Measurements from ENCODE around the gene NCKAP5.

The NCKAP5 gene

GRCh38 chr2:133486771-133487191, 81.5 kb downstream of the NCKAP5 start:
- Histone ChIP-seq H3K27ac (ENCODE audit: low read length) (no peak overlapping the region), H3K4me1 (ENCODE audit: insufficient read depth, low read length) (no peaks in the 10 kb centered on the region), H4K20me1 (ENCODE audit: insufficient read depth, low read length) (no peaks in the 10 kb centered on the region), H3K27me3 (ENCODE audit: insufficient read depth, low read length, poor library complexity) (no peaks in the 10 kb centered on the region), H2AFZ (ENCODE audit: low read depth, low read length) (no peak overlapping the region), H3K79me2 (ENCODE audit: insufficient read depth, low read length) (no peaks in the 10 kb centered on the region), H3K9me3 (ENCODE audit: insufficient read depth, low read length, severe bottlenecking) (no peaks in the 10 kb centered on the region), H3K36me3 (ENCODE audit: insufficient read depth, low read length) (no peaks in the 10 kb centered on the region), H3K9ac (ENCODE audit: low read depth, low read length) (no peak overlapping the region), H3K4me3 (ENCODE audit: low read depth in 1 of 2, low read length in 2 of 2) (no peak overlapping the region), H3K4me2 (ENCODE audit: insufficient read depth, low read length) (no peak overlapping the region)
- DNase-seq (no peak), ATAC-seq (ENCODE audit: insufficient read depth, low read depth) (no peak)
- TF ChIP-seq CTCF (IDR thresholded peaks at IDR 0.05; ENCODE audit: borderline replicate concordance, extremely low read depth, low read length, poor library complexity, severe bottlenecking), result no peak
- no peak for TF ChIP-seq EZH2 (IDR thresholded peaks at IDR 0.05; ENCODE audit: borderline replicate concordance, low read depth, low read length, severe bottlenecking)

GRCh38 chr2:133485868-133486267, 82.4 kb downstream of the NCKAP5 start:
- no peaks in the 10 kb centered on the region for H3K36me3 ChIP-seq (ENCODE audit: insufficient read depth, low read length)
- H3K4me3 ChIP-seq (ENCODE audit: low read depth in 1 of 2, low read length in 2 of 2), result no peak overlapping the region
- no peaks in the 10 kb centered on the region for H3K79me2 ChIP-seq (ENCODE audit: insufficient read depth, low read length)
- ATAC-seq (ENCODE audit: insufficient read depth, low read depth) (no peak), DNase-seq (no peak)
- H3K9me3 ChIP-seq (ENCODE audit: insufficient read depth, low read length, severe bottlenecking), result no peaks in the 10 kb centered on the region
- no peaks in the 10 kb centered on the region for H3K4me1 ChIP-seq (ENCODE audit: insufficient read depth, low read length)
- TF ChIP-seq CTCF (IDR thresholded peaks at IDR 0.05; ENCODE audit: borderline replicate concordance, extremely low read depth, low read length, poor library complexity, severe bottlenecking) (no peak), EZH2 (IDR thresholded peaks at IDR 0.05; ENCODE audit: borderline replicate concordance, low read depth, low read length, severe bottlenecking) (no peak)
- no peaks in the 10 kb centered on the region for H3K27me3 ChIP-seq (ENCODE audit: insufficient read depth, low read length, poor library complexity)
- no peak overlapping the region for H2AFZ ChIP-seq (ENCODE audit: low read depth, low read length)
- no peak overlapping the region for H3K4me2 ChIP-seq (ENCODE audit: insufficient read depth, low read length)
- no peak overlapping the region for H3K27ac ChIP-seq (ENCODE audit: low read length)
- H4K20me1 ChIP-seq (ENCODE audit: insufficient read depth, low read length), result no peaks in the 10 kb centered on the region
- no peak overlapping the region for H3K9ac ChIP-seq (ENCODE audit: low read depth, low read length)

GRCh38 chr2:133484784-133485183, 83.5 kb downstream of the NCKAP5 start:
- Histone ChIP-seq H3K4me3 (ENCODE audit: low read depth in 1 of 2, low read length in 2 of 2) (no peak overlapping the region), H4K20me1 (ENCODE audit: insufficient read depth, low read length) (no peaks in the 10 kb centered on the region), H3K27ac (ENCODE audit: low read length) (no peak overlapping the region), H3K4me1 (ENCODE audit: insufficient read depth, low read length) (no peaks in the 10 kb centered on the region), H3K27me3 (ENCODE audit: insufficient read depth, low read length, poor library complexity) (no peaks in the 10 kb centered on the region), H3K9ac (ENCODE audit: low read depth, low read length) (no peak overlapping the region), H3K9me3 (ENCODE audit: insufficient read depth, low read length, severe bottlenecking) (no peaks in the 10 kb centered on the region), H3K36me3 (ENCODE audit: insufficient read depth, low read length) (no peaks in the 10 kb centered on the region), H3K79me2 (ENCODE audit: insufficient read depth, low read length) (no peaks in the 10 kb centered on the region), H3K4me2 (ENCODE audit: insufficient read depth, low read length) (no peak overlapping the region), H2AFZ (ENCODE audit: low read depth, low read length) (no peak overlapping the region)
- DNase-seq (no peak), ATAC-seq (ENCODE audit: insufficient read depth, low read depth) (no peak)
- no peak for TF ChIP-seq EZH2 (IDR thresholded peaks at IDR 0.05; ENCODE audit: borderline replicate concordance, low read depth, low read length, severe bottlenecking)
- TF ChIP-seq CTCF (IDR thresholded peaks at IDR 0.05; ENCODE audit: borderline replicate concordance, extremely low read depth, low read length, poor library complexity, severe bottlenecking), result no peak

- H3K9me3 ChIP-seq (ENCODE audit: insufficient read depth, low read length, severe bottlenecking), result no peaks in the 10 kb centered on the region
- TF ChIP-seq EZH2 (IDR thresholded peaks at IDR 0.05; ENCODE audit: borderline replicate concordance, low read depth, low read length, severe bottlenecking), result no peak
- no peak for TF ChIP-seq CTCF (IDR thresholded peaks at IDR 0.05; ENCODE audit: borderline replicate concordance, extremely low read depth, low read length, poor library complexity, severe bottlenecking)
- H3K9ac ChIP-seq (ENCODE audit: low read depth, low read length), result no peak overlapping the region
- H3K79me2 ChIP-seq (ENCODE audit: insufficient read depth, low read length), result no peaks in the 10 kb centered on the region
- no peak for ATAC-seq (ENCODE audit: insufficient read depth, low read depth)
- no peak overlapping the region for H3K27ac ChIP-seq (ENCODE audit: low read length)
- no peaks in the 10 kb centered on the region for H3K4me1 ChIP-seq (ENCODE audit: insufficient read depth, low read length)
- H3K27me3 ChIP-seq (ENCODE audit: insufficient read depth, low read length, poor library complexity), result no peaks in the 10 kb centered on the region
- no peaks in the 10 kb centered on the region for H3K36me3 ChIP-seq (ENCODE audit: insufficient read depth, low read length)
- no peak overlapping the region for H3K4me2 ChIP-seq (ENCODE audit: insufficient read depth, low read length)
- H3K4me3 ChIP-seq (ENCODE audit: low read depth in 1 of 2, low read length in 2 of 2), result no peak overlapping the region
- H2AFZ ChIP-seq (ENCODE audit: low read depth, low read length), result no peak overlapping the region
- no peaks in the 10 kb centered on the region for H4K20me1 ChIP-seq (ENCODE audit: insufficient read depth, low read length)
- DNase-seq, result no peak
Observed at GRCh38 chr2:133484106-133484505, 84.2 kb downstream of the NCKAP5 start.

Data from DND-41 (cell line).